HG03039 (cell line): ENCODE data around the gene CNIH1.
A peak's percentile ranks its signal among the peaks of the same experiment; 100 is the strongest.
"Not testable (repeated sequence)": the region's sequence is repeated elsewhere in the genome, so short reads cannot be mapped to it uniquely, and the experiment has no call there.

Experiments
- ATAC-seq: cut with Tn5 transposase; IDR thresholded peaks from one replicate; pipeline ENCODE4 v1.9.1; 2021; ENCODE audit warnings: mild to moderate bottlenecking, moderate library complexity; ENCODE audit not compliant: unreplicated experiment

CNIH1 gene

GRCh38 chr14:54437954-54438353 lies 3.2 kb downstream of the CNIH1 start:
- not testable (repeated sequence) for ATAC-seq

- ATAC-seq = no peak
Observed at GRCh38 chr14:54435500-54435981, 5.6 kb downstream of the CNIH1 start.

- no peak for ATAC-seq
Observed at GRCh38 chr14:54428527-54428926, 12.6 kb downstream of the CNIH1 start.

- ATAC-seq = no peak
Observed at GRCh38 chr14:54427871-54428270, 13.3 kb downstream of the CNIH1 start.

- no peak for ATAC-seq
Observed at GRCh38 chr14:54425537-54426274, 15.5 kb downstream of the CNIH1 start.

GRCh38 chr14:54425068-54425467 lies 16.1 kb downstream of the CNIH1 start:
- no peak for ATAC-seq

GRCh38 chr14:54424479-54424901 lies 16.7 kb downstream of the CNIH1 start:
- no peak for ATAC-seq

GRCh38 chr14:54423991-54424390 lies 17.2 kb downstream of the CNIH1 start:
- ATAC-seq = no peak

- no peak for ATAC-seq
Observed at GRCh38 chr14:54420478-54421142, 20.6 kb downstream of the CNIH1 start.

GRCh38 chr14:54411371-54411770 lies 29.8 kb downstream of the CNIH1 start:
- no peak for ATAC-seq

- no peak for ATAC-seq
Observed at GRCh38 chr14:54410215-54410614, 31.0 kb downstream of the CNIH1 start.

GRCh38 chr14:54403401-54404005 lies 37.7 kb downstream of the CNIH1 start:
- not testable (repeated sequence) for ATAC-seq

GRCh38 chr14:54399560-54399959 lies 41.6 kb downstream of the CNIH1 start:
- no peak for ATAC-seq

- ATAC-seq = peak; percentile 96
Observed at GRCh38 chr14:54396493-54397335, 44.5 kb downstream of the CNIH1 start, which contains the start of gene CDKN3. CDKN3 (plus strand) TSS chr14:54397007; CDS start chr14:54397069, 62 bp downstream.

- no peak for ATAC-seq
Observed at GRCh38 chr14:54396183-54396492, 45.0 kb downstream of the CNIH1 start.

GRCh38 chr14:54395716-54396115 lies 45.5 kb downstream of the CNIH1 start:
- no peak for ATAC-seq

- ATAC-seq = no peak
Observed at GRCh38 chr14:54395284-54395683, 45.9 kb downstream of the CNIH1 start.

- ATAC-seq = no peak
Observed at GRCh38 chr14:54394596-54394995, 46.6 kb downstream of the CNIH1 start.

GRCh38 chr14:54392986-54393884 lies 47.9 kb downstream of the CNIH1 start:
- ATAC-seq = not testable (repeated sequence)
